Measurements from ENCODE around the gene SNAI1.

DNA sequence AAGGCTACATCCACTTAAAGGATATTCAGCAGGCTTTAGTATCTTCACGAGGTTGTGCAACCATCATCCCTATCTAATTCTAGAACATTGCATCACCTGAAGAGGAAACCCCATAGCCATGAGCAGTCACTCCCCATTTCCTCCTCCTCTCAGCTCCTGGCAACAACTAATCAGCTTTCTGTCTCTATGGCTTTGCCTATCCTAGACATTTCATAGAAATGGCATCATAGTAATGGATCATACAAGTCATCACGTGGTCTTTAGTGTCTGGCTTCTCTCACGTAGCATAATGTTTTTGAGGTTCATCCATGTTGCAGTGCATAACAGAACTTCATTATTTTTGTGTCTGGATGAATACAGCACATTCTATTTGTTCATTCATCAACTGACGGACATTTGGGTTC is 20.5 kb downstream of the SNAI1 start:
- TF ChIP-seq POLR2A (IDR thresholded peaks at IDR 0.05) (no peak), POLR2AphosphoS5 (IDR thresholded peaks at IDR 0.05) (no peak), EP300 (IDR thresholded peaks at IDR 0.05) (no peak)
- TF ChIP-seq, protein P1, sequence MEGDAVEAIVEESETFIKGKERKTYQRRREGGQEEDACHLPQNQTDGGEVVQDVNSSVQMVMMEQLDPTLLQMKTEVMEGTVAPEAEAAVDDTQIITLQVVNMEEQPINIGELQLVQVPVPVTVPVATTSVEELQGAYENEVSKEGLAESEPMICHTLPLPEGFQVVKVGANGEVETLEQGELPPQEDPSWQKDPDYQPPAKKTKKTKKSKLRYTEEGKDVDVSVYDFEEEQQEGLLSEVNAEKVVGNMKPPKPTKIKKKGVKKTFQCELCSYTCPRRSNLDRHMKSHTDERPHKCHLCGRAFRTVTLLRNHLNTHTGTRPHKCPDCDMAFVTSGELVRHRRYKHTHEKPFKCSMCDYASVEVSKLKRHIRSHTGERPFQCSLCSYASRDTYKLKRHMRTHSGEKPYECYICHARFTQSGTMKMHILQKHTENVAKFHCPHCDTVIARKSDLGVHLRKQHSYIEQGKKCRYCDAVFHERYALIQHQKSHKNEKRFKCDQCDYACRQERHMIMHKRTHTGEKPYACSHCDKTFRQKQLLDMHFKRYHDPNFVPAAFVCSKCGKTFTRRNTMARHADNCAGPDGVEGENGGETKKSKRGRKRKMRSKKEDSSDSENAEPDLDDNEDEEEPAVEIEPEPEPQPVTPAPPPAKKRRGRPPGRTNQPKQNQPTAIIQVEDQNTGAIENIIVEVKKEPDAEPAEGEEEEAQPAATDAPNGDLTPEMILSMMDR (IDR thresholded peaks at IDR 0.05) = no peak

Measured in suprapubic skin (tissue), 4 donors.